Keratinocyte (primary cell): ENCODE data around the gene ANKRD39.

Experiments
- EZH2 ChIP-seq: IDR thresholded peaks from one replicate; pipeline ENCODE4 v1.6.1; 2012; ENCODE audit warnings: inconsistent platforms, mild to moderate bottlenecking, low read length, moderate library complexity
- TF ChIP-seq, protein P1 (sequence below), 3 experiments: IDR thresholded peaks in 1 of 3; conservative IDR thresholded peaks in 1 of 3; optimal IDR thresholded peaks in 1 of 3; 2 replicates in 2 of 3; 3 replicates in 1 of 3; pipeline versions ENCODE3 to v1.5.1; 2011; ENCODE audit warnings: low read length in 3 of 3, mild to moderate bottlenecking in 3 of 3, moderate library complexity in 2 of 3, control low read depth in 1 of 3, inconsistent platforms in 1 of 3; ENCODE audit not compliant: insufficient read depth in 2 of 3; ENCODE audit errors: extremely low read depth in 1 of 3

- TF ChIP-seq, protein P1, sequence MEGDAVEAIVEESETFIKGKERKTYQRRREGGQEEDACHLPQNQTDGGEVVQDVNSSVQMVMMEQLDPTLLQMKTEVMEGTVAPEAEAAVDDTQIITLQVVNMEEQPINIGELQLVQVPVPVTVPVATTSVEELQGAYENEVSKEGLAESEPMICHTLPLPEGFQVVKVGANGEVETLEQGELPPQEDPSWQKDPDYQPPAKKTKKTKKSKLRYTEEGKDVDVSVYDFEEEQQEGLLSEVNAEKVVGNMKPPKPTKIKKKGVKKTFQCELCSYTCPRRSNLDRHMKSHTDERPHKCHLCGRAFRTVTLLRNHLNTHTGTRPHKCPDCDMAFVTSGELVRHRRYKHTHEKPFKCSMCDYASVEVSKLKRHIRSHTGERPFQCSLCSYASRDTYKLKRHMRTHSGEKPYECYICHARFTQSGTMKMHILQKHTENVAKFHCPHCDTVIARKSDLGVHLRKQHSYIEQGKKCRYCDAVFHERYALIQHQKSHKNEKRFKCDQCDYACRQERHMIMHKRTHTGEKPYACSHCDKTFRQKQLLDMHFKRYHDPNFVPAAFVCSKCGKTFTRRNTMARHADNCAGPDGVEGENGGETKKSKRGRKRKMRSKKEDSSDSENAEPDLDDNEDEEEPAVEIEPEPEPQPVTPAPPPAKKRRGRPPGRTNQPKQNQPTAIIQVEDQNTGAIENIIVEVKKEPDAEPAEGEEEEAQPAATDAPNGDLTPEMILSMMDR (optimal IDR thresholded peaks at IDR 0.05 in 1 of 3, IDR thresholded peaks at IDR 0.05 in 1 of 3, conservative IDR thresholded peaks at IDR 0.05 in 1 of 3; ENCODE audit: extremely low read depth in 1 of 3, insufficient read depth in 2 of 3, low read length in 3 of 3) = no peak
- TF ChIP-seq EZH2 = no peak
Observed at GRCh38 chr2:96828874-96829273, 28.9 kb downstream of the ANKRD39 start.
